HG03558 (cell line): ENCODE measurements around the gene NTM.
"Not testable (repeated sequence)": the region's sequence is repeated elsewhere in the genome, so short reads cannot be mapped to it uniquely, and the experiment has no call there.

Source experiments
- ATAC-seq: cut with Tn5 transposase; IDR thresholded peaks from one replicate; pipeline ENCODE4 v1.9.1; 2021; ENCODE audit warnings: moderate number of reproducible peaks; ENCODE audit not compliant: unreplicated experiment; ENCODE audit errors: extremely low read depth

NTM gene

DNA sequence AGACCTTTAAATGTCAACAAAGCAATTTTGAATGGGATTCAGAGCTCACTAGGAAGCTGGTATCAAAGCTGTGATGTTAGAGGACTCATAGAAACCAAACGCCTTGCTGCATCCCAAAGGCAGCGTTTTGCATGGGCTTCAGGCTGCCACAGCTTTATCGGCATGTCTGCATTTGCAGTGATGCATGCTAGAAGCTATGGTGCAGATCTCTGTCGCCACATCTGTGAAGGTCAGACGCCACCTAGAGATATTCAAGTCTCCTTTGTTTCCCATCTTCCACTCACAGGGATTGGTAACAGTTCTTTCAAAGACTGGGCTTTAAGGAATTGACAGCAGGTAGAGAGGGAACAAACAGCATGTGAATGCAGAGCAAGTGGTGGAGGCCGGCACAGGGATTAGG is 47.8 kb downstream of the NTM start:
- no peak for ATAC-seq

DNA sequence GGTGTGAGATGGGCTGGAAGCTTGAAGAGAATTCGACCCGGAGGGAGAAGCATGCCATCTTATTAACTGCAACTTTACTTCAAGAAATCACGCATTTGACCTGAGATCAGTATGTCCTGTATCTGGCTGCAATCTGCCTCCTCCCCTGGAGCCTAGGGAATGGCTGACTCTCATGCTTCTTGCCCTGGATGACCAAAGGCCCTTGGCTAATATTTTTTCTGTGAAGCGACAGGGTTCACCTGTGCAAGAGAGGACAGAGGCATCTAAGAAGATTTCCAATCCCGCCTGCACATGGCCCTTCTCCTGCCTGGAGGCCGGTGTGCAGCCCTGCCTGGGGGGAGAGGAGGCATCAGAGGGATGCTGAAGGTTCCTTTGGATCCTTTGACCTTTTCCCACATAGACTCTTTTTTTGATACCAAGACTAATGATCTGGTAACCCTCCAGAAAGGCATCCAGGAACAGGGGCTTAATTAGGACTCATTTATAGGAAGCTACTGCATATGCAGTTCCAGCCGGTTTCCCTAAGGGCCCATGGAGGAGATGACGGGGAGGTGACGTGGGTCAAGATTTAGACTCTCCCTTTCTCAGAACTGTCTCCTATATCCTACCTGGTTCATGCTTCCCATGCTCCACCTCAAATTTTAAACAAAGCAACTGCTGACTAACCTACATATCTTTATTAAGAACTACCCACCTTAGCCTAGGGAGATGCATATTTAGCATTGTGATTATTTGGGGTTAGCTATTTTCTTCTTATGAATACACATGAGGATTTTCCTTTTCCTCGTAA is 50.8 kb downstream of the NTM start:
- no peak for ATAC-seq

- ATAC-seq: no peak
Observed at GRCh38 chr11:131422029-131422428, 51.6 kb downstream of the NTM start.

DNA sequence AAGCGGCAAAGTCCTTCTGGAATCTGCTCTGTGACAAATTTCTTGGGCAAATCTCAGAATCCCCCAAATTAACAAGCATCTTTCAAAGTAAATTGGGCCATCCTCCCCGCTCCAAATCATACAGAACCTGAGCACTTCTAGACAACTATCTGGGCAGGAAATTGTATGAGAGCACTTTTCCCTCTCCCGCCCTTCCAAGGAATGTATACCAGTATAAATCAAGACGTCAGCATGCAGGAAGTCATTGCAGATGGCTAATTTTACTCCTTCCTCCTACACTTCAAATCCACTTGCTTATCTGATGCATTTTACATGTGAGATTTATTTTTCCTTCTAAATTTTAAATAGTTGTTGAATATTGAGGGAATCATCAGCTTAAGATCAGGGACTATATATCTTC is 52.1 kb downstream of the NTM start:
- ATAC-seq: no peak

DNA sequence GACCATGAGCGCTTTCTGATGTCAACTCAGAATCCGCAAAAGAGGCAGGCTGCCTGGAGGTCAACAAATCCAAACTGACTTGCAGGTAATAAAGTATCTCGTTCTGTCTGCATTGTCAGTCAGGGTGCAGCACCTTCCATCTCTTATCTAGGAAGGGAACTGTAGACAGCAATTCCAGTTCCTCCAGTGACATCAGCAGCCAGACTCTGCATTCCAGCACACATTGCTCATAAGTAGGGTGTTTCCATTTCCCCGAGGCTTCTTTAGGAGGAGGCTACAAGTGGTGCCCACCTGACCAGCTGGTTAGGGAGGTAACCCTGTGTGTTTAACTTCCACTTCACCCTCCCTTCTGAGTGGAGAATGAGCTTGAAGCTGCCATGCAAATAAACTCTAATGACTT is 53.3 kb downstream of the NTM start:
- ATAC-seq: no peak

DNA sequence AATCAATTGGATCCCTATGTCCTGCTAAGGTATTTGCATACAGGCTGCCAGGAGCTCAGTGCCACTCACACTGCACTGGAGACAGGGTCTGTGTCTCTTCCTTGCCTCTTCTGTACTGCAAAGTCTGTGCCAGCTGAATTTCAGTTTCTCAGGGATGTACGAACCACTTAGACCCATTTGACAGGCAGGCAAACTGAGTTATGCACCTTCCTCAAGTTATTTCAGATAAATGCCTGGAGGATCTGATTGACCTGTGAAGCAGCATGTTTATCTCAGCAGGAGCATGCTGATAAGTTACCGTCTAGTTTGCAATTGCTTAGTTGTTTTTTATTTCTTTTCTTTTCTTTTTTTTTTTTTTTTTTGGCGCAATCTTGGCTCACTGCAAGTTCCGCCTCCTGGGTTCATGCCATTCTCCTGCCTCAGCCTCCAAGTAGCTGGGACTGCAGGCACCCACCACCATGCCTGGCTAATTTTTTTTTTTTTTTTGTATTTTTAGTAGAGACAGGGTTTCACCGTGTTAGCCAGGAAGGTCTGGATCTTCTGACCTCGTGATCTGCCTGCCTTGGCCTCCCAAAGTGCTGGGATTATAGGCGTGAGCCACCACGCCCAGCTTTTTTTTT is 54.0 kb downstream of the NTM start:
- ATAC-seq: not testable (repeated sequence)

DNA sequence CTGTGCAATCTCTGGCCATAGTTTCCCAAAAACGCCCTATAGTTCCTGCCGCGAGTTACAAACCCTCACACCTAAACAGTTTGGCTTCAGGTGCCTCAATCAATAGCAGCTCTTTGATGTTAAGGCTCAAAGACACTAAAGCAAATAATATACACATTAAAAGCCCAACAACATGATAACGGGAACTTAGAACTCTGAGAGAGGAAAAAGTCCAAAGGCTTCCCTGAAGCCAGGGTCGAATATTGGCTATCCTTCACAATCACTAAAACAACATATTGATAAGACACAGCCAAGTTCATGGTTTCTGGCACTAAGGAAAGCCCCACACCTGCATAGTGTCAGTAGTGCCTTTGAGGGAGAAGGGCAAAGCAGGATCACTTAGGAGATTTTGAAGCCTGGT is 54.9 kb downstream of the NTM start:
- no peak for ATAC-seq

DNA sequence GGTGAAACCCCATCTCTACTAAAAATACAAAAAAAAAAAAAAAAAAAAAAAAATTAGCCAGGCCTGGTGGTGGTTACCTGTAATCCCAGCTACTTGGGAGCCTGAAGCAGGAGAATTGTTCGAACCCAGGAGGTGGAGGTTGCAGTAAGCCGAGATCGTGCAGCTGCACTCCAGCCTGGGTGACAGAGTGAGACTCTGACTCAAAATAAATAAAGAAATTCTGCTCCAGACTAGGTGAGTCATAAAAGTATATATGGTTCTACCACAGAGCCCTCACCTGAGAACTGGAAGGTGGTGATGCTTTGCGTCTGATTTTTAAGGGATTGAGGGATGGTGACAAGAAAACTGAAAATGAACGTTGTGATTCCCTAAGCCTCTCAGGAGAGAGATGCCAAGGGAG is 58.4 kb downstream of the NTM start:
- no peak for ATAC-seq

DNA sequence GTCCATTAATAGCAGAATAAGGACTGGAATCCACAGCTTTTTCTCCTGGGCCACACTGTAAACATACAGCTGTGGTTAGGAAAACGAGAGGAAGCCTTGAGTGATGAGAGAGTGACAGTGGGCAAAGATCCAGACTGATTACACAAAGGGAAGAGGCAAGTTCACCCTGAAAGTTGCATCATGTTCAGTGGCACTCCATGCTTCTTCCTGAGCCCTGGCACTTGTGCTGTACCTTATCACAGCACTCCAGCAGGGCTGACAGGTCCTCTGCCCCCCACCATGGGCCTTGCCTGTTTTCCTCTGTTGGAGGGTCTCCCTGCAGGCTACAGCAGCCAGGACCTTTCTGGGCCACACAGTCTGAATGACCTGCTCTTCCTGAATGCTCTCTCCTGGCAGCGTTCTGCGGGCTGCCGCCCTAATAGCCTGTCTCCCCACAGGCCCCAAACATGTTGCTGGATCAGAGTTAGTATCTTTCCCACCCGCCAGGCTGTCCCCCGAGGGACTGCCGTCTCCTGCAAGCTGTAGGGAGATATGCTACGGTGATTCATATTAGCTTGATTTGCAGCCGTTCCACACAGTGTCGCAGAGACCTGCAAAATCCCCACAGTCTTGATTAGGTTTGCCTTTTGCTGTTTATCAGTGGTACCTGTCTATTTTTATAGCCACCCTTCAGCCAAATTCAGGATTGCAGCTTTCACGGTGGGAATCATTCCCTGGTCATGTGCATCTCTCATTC is 60.2 kb downstream of the NTM start:
- no peak for ATAC-seq

DNA sequence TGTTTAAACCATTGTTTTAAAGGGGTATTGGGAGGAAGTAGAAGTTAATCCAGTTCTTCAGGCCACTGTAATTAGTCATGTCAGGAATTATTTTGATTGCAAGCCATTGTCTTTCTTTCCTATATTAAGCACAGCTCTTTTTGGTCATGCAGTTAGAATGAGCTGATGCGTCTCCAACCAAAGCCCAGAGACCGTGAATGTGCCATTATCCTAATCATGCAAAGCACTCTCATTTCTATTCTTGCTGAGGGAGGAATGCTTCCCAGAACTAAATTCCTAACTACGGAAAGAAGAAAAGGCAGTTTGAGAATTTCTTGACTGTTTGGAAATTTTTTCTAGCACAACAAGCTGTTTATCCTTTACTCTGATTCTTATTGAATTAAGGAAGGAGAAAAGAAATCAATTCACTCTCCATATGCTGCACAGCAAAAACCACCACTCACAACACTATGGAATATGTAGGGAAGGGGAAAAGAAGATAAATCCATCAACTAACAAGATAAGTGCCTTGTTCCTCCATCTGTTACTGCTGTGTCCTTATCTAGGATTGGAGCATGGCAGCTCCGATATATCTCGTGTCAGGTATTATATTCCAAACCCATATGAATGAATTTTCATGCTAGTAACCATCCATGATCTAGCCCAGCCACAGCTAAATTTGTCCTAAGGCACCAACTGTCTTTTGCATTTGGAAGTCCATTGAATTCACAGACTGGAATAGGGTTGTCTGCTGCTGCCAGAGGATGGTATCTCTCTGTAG is 70.8 kb downstream of the NTM start:
- ATAC-seq: no peak

DNA sequence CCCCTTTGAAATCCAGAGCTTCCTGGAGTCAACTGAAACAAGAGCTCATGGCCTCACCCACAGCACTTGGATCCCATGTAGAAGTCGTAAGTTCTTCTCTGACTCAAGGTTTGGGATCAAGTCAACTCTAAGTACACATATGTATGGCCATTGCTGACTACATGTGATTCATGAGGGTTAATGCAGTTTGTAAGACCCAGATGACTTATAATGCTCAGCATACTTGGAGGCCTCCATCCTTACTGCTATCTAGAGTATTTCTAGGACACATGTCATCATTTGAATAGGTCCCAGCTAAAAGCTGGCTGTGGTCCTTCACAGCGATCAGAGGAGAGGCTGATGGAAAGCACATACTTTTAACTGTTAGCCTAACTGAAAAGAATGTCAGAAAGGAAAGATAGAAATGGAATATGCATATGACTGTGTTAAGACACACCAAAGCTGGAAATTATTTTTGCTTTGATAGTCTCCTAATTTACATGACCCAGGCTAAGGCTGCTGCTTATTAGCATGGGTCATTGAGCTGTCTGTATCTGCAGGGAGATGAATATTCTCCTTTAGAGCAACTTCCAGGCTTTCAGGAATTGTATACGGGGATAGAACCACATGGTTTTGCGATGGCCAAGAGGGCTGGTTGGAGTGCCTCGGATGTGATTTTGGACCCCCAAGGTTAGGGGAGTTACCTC is 76.3 kb downstream of the NTM start:
- no peak for ATAC-seq

GRCh38 chr11:131447277-131447815 is 76.9 kb downstream of the NTM start:
- no peak for ATAC-seq

- no peak for ATAC-seq
Observed at GRCh38 chr11:131447898-131448297, 77.5 kb downstream of the NTM start.

GRCh38 chr11:131449036-131450019 is 78.9 kb downstream of the NTM start:
- ATAC-seq: no peak

DNA sequence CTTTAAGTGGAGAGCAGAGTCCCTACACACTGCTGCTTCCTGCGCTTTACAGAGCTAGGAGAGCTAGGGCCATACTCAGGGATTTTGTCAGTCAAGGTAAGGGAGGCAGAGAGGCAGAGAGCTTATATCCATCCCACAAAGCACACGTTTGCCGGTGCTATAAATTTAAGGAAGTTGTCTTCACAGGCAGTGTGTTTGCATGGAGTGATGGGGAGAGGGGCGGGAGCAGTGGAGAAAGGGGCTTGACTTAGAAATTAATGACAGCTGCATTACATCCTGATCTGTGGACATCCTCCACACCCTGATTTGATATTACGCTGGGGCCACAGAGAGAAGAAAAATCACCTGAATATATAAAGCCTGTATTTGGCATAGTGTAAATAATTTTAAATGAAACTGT is 84.1 kb downstream of the NTM start:
- no peak for ATAC-seq

DNA sequence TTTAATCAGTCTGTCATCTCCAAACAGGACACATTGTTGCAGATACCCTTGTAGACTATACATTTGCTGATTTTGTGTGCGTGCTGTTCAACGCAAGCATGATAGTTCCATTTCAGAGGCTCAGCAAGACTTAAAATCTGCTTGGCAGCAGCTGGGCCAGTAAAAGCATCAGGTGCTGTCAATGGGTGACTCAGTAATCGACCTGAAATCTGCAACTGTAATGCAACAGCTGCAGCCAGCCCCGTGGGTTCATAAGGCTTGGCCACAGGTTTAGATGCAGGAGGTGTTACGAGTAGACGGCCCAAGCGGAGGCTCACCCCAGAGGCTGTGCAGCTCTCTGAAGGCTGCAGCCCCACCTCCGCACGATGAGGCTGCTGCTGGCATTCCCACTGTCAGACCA is 84.6 kb downstream of the NTM start:
- ATAC-seq: no peak

- no peak for ATAC-seq
Observed at GRCh38 chr11:131455843-131456704, 85.7 kb downstream of the NTM start.

GRCh38 chr11:131457163-131457562 is 86.7 kb downstream of the NTM start:
- no peak for ATAC-seq
